GM18858 (cell line): ENCODE measurements around the gene SPNS2.

Source experiments
- ATAC-seq: cut with Tn5 transposase; IDR thresholded peaks from one replicate; pipeline ENCODE4 v1.9.1; 2021; ENCODE audit not compliant: unreplicated experiment

The SPNS2 gene

GRCh38 chr17:4584917-4585637 is 86.4 kb downstream of the SPNS2 start:
- ATAC-seq, result no peak

GRCh38 chr17:4585638-4585994 is 86.9 kb downstream of the SPNS2 start:
- ATAC-seq, result no peak

GRCh38 chr17:4586043-4586442 is 87.4 kb downstream of the SPNS2 start:
- ATAC-seq, result no peak

DNA sequence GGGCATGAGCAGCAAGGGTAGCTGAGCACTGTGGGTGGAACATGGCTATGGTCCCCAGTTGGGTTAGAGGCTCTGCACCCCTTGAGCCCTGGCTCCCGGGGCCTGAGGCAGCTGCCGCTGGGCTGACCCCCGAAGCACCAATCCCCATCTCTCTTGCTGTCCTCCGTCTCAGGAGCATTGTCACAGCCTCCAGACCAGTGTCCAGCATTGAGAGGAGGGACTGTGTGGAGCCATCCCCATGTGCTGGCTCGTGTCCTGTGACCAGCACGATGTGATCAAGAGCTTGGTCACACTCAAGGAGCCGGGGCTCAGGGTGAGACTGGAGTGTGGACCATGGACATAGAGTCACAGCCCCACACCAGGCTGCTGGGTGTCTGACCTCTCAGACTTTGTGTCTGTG is 88.5 kb downstream of the SPNS2 start:
- ATAC-seq, result no peak

- ATAC-seq, result no peak
Measured at GRCh38 chr17:4587803-4588202, 89.1 kb downstream of the SPNS2 start.

DNA sequence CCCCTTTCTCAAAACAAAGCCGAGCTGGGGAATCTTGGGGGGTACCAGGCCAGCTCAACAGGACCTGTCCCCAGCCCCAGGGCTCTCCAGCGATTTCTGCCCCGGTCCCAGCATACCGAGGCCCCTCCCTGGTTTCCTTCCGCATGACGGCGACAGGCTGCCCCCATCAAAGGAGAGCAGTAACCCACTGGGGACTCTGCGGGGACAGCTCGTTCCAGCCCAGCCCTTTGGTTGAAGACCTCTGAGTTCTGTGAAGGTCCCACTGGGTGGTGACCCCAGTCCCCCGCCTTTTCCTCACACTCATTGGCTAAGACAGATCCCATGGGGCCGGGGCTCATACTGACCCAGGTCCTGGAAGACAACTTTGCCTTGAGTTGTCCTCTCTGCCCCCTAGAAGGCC is 89.7 kb downstream of the SPNS2 start:
- no peak for ATAC-seq
